Measurements from ENCODE around the gene ABO. TPM values are rescaled to one million over a fixed set of nuclear protein-coding genes. Genes with fewer than 3 reads are reported as not detected.

Gene ABO
- total RNA-seq, 1 experiment from 2014 or later = 0.96 TPM

DNA sequence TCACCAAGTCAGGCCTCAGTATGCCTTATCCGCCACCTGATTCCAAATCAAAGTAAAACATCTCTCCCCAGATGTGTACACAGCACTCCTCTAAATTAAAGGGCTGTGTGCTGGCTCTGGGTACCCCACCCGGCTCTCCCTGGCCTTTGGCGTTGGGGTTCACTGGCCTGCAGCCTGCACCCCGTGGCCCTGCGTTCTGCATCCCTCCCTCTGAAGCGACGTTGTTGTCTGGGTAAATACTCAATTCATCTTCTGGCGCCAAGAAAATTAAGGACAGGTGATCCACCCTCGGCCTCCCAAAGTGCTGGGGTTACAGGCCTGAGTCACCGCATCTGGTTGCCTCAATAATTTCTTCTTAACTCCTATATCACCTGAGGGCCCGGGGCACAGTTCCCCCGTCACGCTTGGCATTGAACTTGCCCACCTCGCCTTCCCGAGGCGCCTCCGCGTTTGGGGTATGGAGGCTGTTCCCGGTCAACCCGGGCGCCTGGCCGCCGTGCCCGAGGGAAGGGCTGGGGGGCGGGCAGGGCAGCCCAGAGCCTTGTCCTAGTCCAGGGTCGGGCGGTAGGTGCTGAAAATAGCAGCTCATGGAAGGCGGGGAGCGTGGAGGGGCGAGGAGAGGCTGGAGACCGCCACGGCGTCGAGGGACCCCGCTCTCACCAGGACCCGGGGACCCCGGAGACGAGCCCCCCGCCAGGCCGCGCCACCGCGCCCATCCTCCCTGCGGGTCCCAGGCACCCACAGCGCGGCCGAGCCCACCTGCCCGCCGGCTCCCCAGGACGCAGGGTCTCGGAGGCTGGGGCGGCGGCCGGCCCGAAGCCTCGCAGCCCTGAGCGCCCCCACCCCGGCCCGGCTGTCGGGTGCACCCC, 531 bp downstream of the ABO start:
- POLR2A ChIA-PET (ENCODE audit: unreplicated experiment) = no interaction called here
- no peaks in the 10 kb centered on the region for H4K20me1 ChIP-seq (ENCODE audit: insufficient read depth)
- no peaks in the 10 kb centered on the region for H3K9me2 ChIP-seq (ENCODE audit: insufficient read depth)
- no peaks in the 10 kb centered on the region for H3K36me3 ChIP-seq (ENCODE audit: low read depth)
- CTCF ChIA-PET = no interaction called here
- no peaks in the 10 kb centered on the region for H3K9me3 ChIP-seq (ENCODE audit: insufficient read depth, low read depth)
- TF ChIP-seq, protein P1, sequence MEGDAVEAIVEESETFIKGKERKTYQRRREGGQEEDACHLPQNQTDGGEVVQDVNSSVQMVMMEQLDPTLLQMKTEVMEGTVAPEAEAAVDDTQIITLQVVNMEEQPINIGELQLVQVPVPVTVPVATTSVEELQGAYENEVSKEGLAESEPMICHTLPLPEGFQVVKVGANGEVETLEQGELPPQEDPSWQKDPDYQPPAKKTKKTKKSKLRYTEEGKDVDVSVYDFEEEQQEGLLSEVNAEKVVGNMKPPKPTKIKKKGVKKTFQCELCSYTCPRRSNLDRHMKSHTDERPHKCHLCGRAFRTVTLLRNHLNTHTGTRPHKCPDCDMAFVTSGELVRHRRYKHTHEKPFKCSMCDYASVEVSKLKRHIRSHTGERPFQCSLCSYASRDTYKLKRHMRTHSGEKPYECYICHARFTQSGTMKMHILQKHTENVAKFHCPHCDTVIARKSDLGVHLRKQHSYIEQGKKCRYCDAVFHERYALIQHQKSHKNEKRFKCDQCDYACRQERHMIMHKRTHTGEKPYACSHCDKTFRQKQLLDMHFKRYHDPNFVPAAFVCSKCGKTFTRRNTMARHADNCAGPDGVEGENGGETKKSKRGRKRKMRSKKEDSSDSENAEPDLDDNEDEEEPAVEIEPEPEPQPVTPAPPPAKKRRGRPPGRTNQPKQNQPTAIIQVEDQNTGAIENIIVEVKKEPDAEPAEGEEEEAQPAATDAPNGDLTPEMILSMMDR (conservative IDR thresholded peaks at IDR 0.05) = no peak
- TF ChIP-seq EZH2 (IDR thresholded peaks at IDR 0.05; ENCODE audit: low read depth) = no peak
- BruUV-seq (replicated peaks) = no TSS peak
- no peak overlapping the region for H3K4me3 ChIP-seq
- peaks cover 46% of the 10 kb centered on the region for H3K27me3 ChIP-seq (ENCODE audit: insufficient read depth, low read depth)
- DNase-seq = no peak
- H3K4me2 ChIP-seq = no peak overlapping the region
- intact Hi-C loops (cut with micrococcal nuclease; ENCODE audit: unreplicated experiment) = no loop called here
- no peaks in the 10 kb centered on the region for H3K79me2 ChIP-seq (ENCODE audit: low read depth)
- H3K27ac ChIP-seq = no peak overlapping the region
- H3F3A ChIP-seq (ENCODE audit: insufficient read depth, low read depth) = no peaks in the 10 kb centered on the region
- no peaks in the 10 kb centered on the region for H3K4me1 ChIP-seq (replicated peaks; ENCODE audit: insufficient read depth)
- H2AFZ ChIP-seq = no peak overlapping the region

DNA sequence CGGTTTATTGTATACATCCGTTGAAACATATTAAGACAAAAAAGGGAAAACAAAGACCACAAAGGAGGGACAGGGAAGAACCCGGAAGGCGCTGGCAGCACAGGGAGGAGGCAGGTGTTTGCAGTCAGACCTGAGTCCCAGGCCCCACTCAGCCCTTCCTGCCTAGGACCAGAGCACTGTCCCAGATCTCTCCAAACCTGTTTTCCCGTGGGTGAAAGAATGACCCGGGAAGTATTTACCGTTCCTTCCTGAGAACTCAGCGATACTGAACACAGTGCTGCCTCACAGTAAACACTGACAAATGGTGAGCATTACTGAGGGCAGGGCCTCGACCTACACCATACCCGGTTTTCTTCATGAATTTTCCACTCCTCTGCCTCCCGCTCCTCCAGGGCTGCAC, 1.2 kb downstream of the ABO start:
- no peak overlapping the region for H3K4me2 ChIP-seq
- CTCF ChIA-PET = no interaction called here

DNA sequence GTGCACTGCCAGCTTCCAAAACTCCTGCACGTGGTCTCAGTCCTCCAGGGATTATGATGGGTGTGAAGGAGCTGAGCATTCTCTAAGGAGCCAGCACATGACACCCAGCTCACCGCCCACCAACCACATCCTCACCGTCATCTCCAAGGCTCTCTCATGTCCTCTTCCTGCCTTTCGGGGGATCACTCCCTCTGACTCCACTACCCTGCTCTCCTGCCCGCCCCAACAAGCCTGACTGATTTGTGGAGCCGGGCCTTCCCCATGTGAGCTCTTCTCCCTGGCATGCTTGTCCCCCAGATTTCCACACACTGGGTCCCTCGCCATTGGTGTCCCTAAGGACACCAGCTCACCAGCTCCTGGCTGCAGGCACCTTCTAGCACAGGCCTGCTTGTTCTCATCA, 1.9 kb downstream of the ABO start:
- Histone ChIP-seq H3K27me3 (ENCODE audit: insufficient read depth, low read depth) (peaks cover 33% of the 10 kb centered on the region), H3K9me3 (ENCODE audit: insufficient read depth, low read depth) (no peaks in the 10 kb centered on the region), H3K4me3 (no peak overlapping the region), H3K4me2 (no peak overlapping the region), H3K27ac (no peak overlapping the region), H2AFZ (no peak overlapping the region), H3K9me2 (ENCODE audit: insufficient read depth) (no peaks in the 10 kb centered on the region), H4K20me1 (ENCODE audit: insufficient read depth) (no peaks in the 10 kb centered on the region), H3K36me3 (ENCODE audit: low read depth) (no peaks in the 10 kb centered on the region), H3K79me2 (ENCODE audit: low read depth) (no peaks in the 10 kb centered on the region), H3F3A (ENCODE audit: insufficient read depth, low read depth) (no peaks in the 10 kb centered on the region), H3K4me1 (replicated peaks; ENCODE audit: insufficient read depth) (no peaks in the 10 kb centered on the region)
- TF ChIP-seq, protein P1 (conservative IDR thresholded peaks at IDR 0.05) = no peak
- no peak for TF ChIP-seq EZH2 (IDR thresholded peaks at IDR 0.05; ENCODE audit: low read depth)
- intact Hi-C loops (cut with micrococcal nuclease; ENCODE audit: unreplicated experiment) = no loop called here
- CTCF ChIA-PET = no interaction called here
- DNase-seq = no peak
- POLR2A ChIA-PET (ENCODE audit: unreplicated experiment) = interaction anchor here (0.7 kb wide), 1 partner anchor 1677 kb away, joined by 5 read pairs; no protein-coding TSS in a partner anchor
- no TSS peak for BruUV-seq (replicated peaks)

More for the DNA sequence above, 1.2 kb downstream of the ABO start:
- Histone ChIP-seq H3K9me2 (ENCODE audit: insufficient read depth) (no peaks in the 10 kb centered on the region), H3K4me1 (replicated peaks; ENCODE audit: insufficient read depth) (no peaks in the 10 kb centered on the region), H3K4me3 (no peak overlapping the region), H2AFZ (no peak overlapping the region), H4K20me1 (ENCODE audit: insufficient read depth) (no peaks in the 10 kb centered on the region), H3K79me2 (ENCODE audit: low read depth) (no peaks in the 10 kb centered on the region), H3F3A (ENCODE audit: insufficient read depth, low read depth) (no peaks in the 10 kb centered on the region), H3K9me3 (ENCODE audit: insufficient read depth, low read depth) (no peaks in the 10 kb centered on the region), H3K27ac (no peak overlapping the region), H3K27me3 (ENCODE audit: insufficient read depth, low read depth) (peaks cover 40% of the 10 kb centered on the region), H3K36me3 (ENCODE audit: low read depth) (no peaks in the 10 kb centered on the region)
- BruUV-seq (replicated peaks) = no TSS peak
- POLR2A ChIA-PET (ENCODE audit: unreplicated experiment) = no interaction called here
- intact Hi-C loops (cut with micrococcal nuclease; ENCODE audit: unreplicated experiment) = no loop called here
- DNase-seq = no peak
- TF ChIP-seq EZH2 (IDR thresholded peaks at IDR 0.05; ENCODE audit: low read depth) = no peak
- TF ChIP-seq, protein P1 (conservative IDR thresholded peaks at IDR 0.05) = no peak
